Daoy (cell line): ENCODE measurements around the gene PDE1A. TPM values are rescaled to one million over a fixed set of nuclear protein-coding genes. Genes with fewer than 3 reads are reported as not detected.
"Not testable (repeated sequence)": the region's sequence is repeated elsewhere in the genome, so short reads cannot be mapped to it uniquely, and the experiment has no call there.

Source experiments
- DNase-seq: peaks from one replicate; pipeline ENCODE4 v3.0.0-alpha.2; 2015; ENCODE audit warnings: low read depth
- total RNA-seq: library from RNA; depleted of rRNA; stranded (reverse); fragments of >200 nt; shearing (Covaris generic); gene quantifications from 2 replicates; pipeline ENCODE4 v1.2.3, GENCODE V29; 2014

PDE1A gene
- total RNA-seq, 1 experiment from 2014 or later = not detected

GRCh38 chr2:182406221-182406620, 20.6 kb downstream of the PDE1A start:
- DNase-seq = no peak

DNA sequence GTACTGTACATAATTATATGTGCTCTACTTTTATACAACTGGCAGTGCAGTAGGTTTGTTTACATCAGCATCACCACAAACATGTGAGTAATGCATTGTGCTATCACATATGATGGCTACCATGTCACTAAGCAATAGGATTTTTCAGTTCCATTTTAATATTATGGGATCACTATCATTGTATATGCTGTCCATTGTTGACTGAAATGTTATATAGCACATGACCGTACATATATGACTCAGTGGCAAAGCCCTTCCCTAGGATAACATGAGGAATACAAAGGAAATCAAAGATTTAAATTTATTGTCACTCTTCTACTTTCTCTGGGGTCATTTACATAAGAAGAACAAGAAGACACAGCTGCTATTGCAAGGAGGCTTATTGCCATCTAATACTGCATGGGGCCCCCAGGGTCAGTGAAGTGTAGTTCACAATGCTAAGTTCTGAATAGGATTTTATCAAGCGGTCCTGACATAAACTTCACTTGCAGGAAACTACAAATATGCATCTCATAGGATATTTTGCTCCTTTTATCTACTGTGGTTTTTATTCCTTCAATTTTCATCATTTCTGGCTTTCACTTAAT, 21.8 kb downstream of the PDE1A start:
- no peak for DNase-seq

DNA sequence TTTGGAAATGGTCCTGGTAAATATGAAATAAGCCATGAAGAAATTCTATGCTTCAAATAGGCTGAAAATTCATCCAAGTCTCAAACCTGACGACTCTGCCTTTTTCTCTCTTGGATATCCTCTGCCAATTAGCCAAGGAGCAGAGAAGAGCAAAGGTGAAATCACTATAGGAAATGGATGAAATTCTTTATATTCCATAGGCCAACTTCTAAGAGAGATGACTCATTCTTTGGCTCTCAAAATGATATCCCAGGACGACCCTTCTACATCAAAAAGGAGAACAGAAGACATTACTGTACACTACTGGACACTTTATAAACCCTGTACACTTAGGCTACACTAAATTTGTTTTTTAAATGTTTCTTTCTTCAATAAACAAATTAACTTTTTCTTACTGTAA, 22.7 kb downstream of the PDE1A start:
- no peak for DNase-seq

DNA sequence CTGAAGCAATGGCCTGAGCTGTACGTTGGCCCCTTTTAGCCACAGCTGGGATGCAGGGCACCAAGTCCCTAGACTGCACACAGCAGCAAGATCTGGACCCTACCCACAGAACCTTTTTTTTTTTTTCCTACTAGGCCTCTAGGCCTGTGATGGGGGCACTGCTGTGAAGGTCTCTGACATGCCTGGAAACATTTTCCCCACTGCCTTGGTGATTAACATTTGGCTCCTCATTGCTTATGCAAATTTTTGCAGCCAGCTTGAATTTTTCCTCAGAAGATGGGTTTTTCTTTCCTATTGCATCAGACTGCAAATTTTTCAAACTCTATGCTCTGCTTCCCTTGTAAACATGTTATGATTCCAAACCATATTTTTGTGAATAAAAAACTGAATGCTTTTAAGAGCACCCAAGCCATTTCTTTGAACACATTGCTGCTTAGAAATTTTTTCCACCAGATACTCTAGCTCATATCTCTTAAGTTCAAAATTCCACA, 33.5 kb downstream of the PDE1A start:
- no peak for DNase-seq

DNA sequence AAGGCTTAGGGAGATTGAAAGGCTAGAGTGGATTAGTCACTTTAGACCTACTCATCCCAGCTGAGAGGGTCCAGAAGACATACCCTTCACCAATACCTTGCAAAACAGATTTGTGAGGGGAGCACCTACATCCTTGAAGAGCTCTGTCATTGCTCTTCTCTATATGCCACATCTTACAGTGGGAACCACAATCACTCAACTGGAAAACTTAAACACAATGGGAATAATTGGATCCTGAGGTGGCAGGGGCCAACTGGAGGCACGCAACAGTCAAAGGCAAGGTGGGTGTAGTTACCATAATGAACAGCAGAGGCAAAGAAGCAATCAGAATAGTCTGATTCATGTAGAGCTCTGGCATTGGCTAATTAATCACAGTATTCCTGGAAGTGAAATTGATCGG, 35.4 kb downstream of the PDE1A start:
- no peak for DNase-seq

DNA sequence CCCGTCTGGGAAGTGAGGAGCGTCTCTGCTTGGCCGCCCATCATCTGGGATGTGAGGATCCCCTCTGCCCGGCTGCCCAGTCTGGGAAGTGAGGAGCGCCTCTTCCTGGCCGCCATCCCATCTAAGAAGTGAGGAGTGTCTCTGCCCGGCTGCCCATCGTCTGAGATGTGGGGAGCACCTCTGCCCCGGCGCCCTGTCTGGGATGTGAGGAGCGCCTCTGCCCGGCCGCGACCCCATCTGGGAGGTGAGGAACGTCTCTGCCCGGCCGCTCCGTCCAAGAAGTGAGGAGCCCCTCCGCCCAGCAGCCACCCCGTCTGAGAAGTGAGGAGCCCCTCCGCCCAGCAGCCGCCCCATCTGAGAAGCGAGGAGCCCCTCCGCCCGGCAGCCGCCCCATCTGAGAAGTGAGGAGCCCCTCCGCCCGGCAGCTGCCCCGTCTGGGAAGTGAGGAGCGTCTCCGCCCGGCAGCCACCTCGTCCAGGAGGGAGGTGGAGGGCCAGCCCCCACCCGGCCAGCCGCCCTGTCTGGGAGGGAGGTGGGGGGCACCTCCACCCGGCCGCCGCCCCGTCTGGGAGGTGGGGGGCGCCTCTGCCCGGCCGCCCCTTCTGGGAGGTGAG, 40.5 kb downstream of the PDE1A start:
- DNase-seq = not testable (repeated sequence)

- no peak for DNase-seq
Observed at GRCh38 chr2:182384860-182385259, 42.0 kb downstream of the PDE1A start.

DNA sequence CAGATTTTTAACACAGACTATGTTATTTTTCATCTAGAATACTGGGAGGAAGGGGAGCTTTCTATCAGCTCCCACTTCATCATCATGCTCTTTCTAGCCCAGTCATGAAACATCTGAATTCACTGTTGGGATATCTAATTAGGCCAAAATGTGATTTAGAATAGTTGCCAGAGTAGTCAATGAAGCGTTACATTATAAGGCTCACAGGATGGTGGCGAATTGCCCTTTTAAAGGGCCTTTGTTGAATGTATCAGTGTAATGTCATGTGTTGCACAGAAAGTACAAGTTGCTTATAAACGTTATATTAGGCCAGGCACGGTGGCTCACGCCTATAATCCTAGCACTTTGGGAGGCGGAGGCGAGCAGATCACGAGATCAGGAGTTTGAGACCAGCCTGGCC, 45.6 kb downstream of the PDE1A start:
- no peak for DNase-seq

DNA sequence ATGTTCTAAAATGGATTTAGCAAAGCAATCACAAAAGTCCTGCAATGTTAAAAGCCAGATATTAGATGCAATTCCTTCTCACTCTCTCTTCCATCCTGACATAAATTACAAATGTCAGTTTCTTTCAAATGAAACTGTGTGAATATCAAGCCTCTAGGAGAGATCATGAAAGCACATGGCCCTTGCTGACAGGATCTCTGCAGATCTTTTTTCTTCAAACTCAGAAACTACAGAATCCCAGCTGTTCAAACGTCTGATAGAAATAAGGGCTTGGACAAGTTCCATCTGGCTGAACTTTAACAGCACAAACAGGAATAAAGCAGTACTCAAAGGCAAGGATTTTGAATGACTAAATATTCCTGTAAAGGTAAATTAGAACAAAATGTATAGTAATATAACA, 47.6 kb downstream of the PDE1A start:
- DNase-seq = no peak

DNA sequence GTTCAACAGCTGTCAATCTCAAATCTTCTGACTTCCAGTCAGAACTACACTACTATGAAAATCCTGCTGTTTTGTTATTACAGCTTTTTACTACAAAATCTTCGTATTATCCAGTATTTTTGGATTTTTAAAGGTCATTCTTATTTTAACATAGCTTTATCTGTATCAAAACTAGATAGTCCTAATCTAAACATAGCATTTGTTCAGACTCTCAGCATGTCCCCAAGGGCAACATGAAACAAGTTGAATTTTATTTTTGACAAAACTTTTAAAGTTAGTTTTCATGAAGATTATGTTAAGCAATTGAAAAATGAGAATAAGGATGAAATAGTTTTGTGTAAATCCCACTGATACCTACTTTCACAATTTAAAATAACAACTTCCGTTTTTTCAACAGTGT, 48.1 kb downstream of the PDE1A start:
- DNase-seq = no peak

DNA sequence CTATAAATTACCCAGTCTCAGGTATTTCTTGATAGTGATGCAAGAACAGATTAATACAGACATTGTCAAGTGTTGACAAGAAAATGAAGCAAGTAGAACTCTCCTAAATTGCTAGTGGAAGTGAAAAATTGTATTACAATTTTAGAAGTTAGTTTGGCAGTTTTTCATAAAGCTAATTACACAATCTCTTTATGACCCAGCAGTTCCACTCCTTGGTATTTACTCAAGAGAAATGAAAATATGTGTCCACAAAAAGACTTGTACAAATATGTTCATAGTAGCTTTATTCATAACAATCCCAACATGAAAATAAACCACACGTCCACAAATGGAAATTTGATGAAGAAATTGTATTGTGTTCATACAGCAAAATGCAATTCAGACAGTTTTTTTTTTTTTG, 49.4 kb downstream of the PDE1A start:
- no peak for DNase-seq

DNA sequence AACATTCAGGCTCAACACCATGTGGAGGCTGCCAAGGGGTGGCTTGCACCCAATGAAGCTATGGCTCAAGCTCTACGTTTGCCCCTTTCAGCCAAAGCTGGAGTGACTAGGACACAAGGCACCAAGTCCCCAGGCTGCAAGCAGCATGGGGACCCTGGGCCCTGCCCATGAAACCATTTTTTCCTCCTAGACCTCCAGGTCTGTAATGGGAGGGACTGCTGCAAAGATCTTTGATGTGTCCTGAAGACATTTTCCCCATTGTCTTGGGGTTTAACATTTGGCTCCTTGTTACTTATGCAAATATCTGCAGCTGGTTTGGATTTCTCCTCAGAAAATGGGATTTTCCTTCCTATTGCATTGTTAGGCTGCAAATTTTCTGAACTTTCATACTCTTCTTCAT, 51.0 kb downstream of the PDE1A start:
- DNase-seq = no peak

DNA sequence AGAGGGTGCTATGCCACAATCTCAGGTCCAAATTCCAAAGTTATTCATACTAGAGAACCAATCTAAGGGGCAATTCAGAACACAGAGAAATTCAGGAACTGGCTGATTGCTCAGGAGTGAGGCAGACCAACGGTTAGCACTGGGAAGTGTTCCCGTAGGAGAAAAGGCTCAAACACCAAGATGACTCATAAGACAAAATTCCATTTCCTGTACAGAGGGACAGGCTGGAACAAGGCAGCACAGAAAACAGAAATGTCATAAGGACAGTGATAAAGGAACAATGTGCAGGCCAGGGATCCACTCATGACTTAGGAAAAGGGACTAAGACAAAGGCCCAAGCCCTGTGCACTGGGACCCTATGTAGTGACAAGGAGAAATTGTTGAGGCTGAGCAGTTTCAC, 54.2 kb downstream of the PDE1A start:
- peak; percentile 71 for DNase-seq

- no peak for DNase-seq
Observed at GRCh38 chr2:182368996-182369395, 57.8 kb downstream of the PDE1A start.

- no peak for DNase-seq
Observed at GRCh38 chr2:182368446-182368845, 58.4 kb downstream of the PDE1A start.

DNA sequence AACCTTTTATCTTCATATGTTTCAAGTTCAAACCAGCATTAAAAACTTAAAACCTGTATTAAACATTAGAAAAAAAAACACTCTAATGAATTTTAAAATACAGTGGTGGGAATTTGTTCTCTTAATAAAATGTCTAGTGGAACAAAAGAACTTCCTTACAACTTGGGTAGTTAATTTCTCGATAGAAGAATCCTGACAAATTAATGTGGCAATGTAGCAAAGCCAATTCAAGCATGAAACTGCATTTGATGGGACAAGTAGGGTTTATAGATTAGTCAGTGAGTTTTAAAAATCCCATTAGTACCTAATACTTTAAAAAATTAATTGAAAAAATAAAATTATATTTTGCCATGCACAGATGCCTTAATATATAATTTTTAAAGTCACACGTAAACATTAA, 59.4 kb downstream of the PDE1A start:
- no peak for DNase-seq

- no peak for DNase-seq
Observed at GRCh38 chr2:182366628-182367027, 60.2 kb downstream of the PDE1A start.

DNA sequence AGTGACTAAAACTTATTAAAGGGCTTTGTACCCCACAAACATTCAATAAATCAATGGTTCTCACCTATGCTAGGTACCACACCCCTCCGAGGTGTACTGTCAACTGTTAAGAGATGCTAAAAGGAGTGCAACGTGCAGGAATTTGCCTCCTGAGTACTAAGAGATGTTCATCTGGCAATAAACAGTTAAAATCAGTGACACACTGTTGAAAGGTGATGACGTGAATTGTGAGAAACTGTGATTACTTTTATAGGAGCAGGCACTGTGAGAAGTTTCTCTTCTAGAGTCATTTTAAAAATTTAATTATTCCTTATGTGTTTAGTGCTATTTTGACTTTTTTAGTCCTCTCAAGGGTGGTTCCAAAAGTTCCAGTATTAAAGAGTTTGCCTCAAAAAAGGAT, 61.0 kb downstream of the PDE1A start:
- no peak for DNase-seq

DNA sequence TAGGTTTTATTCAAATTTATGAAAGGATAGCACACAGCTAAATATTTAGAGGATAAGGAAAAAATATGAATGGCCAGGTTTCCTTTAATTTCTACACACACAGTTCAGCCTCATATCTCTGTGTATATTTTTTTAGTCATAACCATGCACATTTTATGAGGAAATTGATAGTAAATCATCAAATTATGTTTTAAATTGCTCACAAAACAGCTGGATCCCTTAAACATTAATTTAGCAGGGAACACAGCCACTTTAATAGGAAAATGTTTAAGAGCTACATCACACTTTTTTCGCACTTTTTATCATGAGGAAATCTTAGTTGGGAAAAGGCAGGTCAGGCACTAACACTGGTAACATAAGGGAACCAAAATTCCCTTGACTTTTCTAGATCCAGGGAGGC, 65.4 kb downstream of the PDE1A start:
- no peak for DNase-seq

GRCh38 chr2:182360663-182361260, 66.1 kb downstream of the PDE1A start:
- no peak for DNase-seq

DNA sequence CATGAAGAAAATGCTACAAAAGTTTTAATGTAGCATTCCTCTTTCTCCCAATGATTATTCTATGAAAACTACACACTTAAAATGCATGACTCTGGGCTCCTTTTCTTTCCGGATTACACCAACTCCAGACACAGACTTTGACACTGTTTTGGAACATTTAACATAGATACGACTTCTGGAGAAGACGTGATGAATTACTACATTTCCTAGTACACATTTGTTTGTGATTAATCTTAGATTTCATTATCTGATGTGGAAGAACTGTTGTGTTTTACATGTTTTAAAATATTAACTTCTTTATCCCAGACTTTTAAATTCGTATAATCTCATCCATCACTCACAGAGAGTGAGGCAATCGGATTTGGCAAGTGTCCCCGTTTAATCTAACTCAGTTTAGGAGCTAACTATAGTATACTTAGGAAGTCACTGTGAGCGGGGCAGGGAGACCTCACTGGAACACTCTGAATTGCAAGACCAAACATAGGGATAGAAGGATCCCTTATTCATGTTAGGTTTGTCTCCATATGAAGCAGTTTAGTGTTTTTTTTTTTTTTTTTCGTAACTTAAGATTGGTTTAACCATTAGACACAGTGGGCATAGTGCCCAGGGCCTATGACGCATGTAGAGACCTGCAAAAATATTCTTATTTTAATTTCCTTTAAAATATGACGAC, 66.7 kb downstream of the PDE1A start:
- DNase-seq = no peak

DNA sequence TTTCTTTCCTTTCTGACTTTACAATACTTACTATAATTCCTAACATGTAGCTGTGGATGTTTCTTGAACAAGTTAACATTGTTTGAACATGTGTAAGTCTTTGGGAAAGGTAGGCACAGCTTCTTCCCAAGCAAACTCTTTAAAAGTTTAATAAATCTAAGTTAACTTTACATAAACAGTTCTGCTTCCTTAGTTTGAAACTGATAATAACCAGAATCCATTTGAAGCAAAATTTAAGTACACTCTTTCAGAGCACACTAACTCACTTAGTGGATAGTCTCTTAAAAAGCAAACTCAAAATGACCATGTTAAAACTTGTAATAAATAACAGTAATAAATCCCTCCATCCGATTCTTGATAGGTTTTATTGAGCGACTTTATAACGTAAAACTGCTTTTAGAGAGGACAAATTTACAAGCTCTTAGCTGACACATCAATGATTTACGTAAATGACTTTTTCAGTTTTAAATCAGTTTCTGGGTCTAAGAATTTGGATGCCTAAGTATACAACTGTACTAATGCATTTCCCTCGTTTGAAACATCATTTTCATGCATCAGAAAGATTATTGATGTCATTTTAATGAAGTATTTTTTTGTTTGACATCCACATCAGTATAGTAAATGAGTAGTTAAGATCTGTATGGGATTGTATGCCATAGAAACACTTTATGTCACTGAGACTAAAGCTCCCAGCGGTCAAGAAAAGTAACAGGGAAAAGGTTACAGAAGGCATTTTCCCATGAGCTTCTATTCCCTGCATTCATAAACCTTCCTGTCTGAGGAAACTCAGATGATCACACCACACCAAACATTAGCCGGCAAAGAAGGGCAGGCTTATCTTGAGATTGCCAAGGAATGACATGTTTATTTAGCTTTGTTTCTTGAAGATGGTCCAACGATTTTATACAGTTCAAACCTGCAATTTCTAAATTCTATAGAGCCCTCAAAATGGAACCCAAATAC, 67.5 kb downstream of the PDE1A start:
- DNase-seq = no peak
